Progenitor cell of endocrine pancreas (in vitro differentiated cells): ENCODE measurements around the gene ABCB1. TPM values are rescaled to one million over a fixed set of nuclear protein-coding genes. Genes with fewer than 3 reads are reported as not detected.

Experiments
- DNase-seq: peaks from one replicate; pipeline ENCODE4 v3.0.0; 2021; ENCODE audit warnings: low spot score; ENCODE audit not compliant: unreplicated experiment
- H3K27ac Mint-ChIP-seq: 2 replicates; pipeline ENCODE4 v1.8.0; 2021; ENCODE audit warnings: mild to moderate bottlenecking, moderate library complexity, mixed read lengths
- H3K27me3 Mint-ChIP-seq: 2 replicates; pipeline ENCODE4 v1.8.0; 2021; ENCODE audit warnings: mixed read lengths
- H3K36me3 Mint-ChIP-seq: 2 replicates; pipeline ENCODE4 v1.8.0; 2022; ENCODE audit warnings: mixed read lengths; ENCODE audit not compliant: insufficient read depth
- H3K4me1 Mint-ChIP-seq: 2 replicates; pipeline ENCODE4 v1.8.0; 2021; ENCODE audit warnings: low read depth, mixed read lengths
- H3K4me3 Mint-ChIP-seq: 2 replicates; pipeline ENCODE4 v1.8.0; 2021; ENCODE audit warnings: low read depth, mild to moderate bottlenecking, moderate library complexity, mixed read lengths
- H3K9me3 Mint-ChIP-seq: 2 replicates; pipeline ENCODE4 v1.8.0; 2021; ENCODE audit warnings: low read depth, mixed read lengths
- CTCF ChIP-seq: fragments of 200-600 bp; sonication (generic); IDR thresholded peaks from one replicate; pipeline ENCODE4 v1.5.0; 2021; ENCODE audit warnings: antibody characterized with exemption, mild to moderate bottlenecking; ENCODE audit not compliant: unreplicated experiment
- total RNA-seq: library from RNA; stranded (reverse); gene quantifications from 2 replicates; pipeline ENCODE4 v1.2.1, GENCODE V29; 2021

The ABCB1 gene
- total RNA-seq, 1 donor from 2014 or later, result 0.48 TPM

GRCh38 chr7:87552351-87552900, 48.3 kb downstream of the ABCB1 start:
- H3K27ac Mint-ChIP-seq, result no peak overlapping the region
- H3K27me3 Mint-ChIP-seq, result no peaks in the 10 kb centered on the region
- no peaks in the 10 kb centered on the region for H3K9me3 Mint-ChIP-seq
- H3K36me3 Mint-ChIP-seq, result no peaks in the 10 kb centered on the region
- no peak for TF ChIP-seq CTCF
- H3K4me1 Mint-ChIP-seq, result no peaks in the 10 kb centered on the region
- H3K4me3 Mint-ChIP-seq, result no peak overlapping the region
- no peak for DNase-seq

GRCh38 chr7:87548123-87548919, 52.4 kb downstream of the ABCB1 start:
- no peak overlapping the region for H3K27ac Mint-ChIP-seq
- H3K9me3 Mint-ChIP-seq, result no peaks in the 10 kb centered on the region
- H3K27me3 Mint-ChIP-seq, result no peaks in the 10 kb centered on the region
- DNase-seq, result no peak
- no peak overlapping the region for H3K4me3 Mint-ChIP-seq
- no peaks in the 10 kb centered on the region for H3K36me3 Mint-ChIP-seq
- no peaks in the 10 kb centered on the region for H3K4me1 Mint-ChIP-seq
- no peak for TF ChIP-seq CTCF

GRCh38 chr7:87545760-87546159, 54.9 kb downstream of the ABCB1 start:
- Mint-ChIP-seq H3K9me3 (no peaks in the 10 kb centered on the region), H3K27ac (no peak overlapping the region), H3K36me3 (no peaks in the 10 kb centered on the region), H3K27me3 (no peaks in the 10 kb centered on the region), H3K4me3 (no peak overlapping the region), H3K4me1 (no peaks in the 10 kb centered on the region)
- no peak for DNase-seq
- TF ChIP-seq CTCF, result no peak

GRCh38 chr7:87543623-87544022, 57.1 kb downstream of the ABCB1 start:
- TF ChIP-seq CTCF, result no peak
- Mint-ChIP-seq H3K27ac (no peak overlapping the region), H3K9me3 (no peaks in the 10 kb centered on the region), H3K4me1 (no peaks in the 10 kb centered on the region), H3K27me3 (no peaks in the 10 kb centered on the region), H3K36me3 (no peaks in the 10 kb centered on the region), H3K4me3 (no peak overlapping the region)
- no peak for DNase-seq

- H3K9me3 Mint-ChIP-seq, result no peaks in the 10 kb centered on the region
- TF ChIP-seq CTCF, result no peak
- no peaks in the 10 kb centered on the region for H3K36me3 Mint-ChIP-seq
- H3K4me3 Mint-ChIP-seq, result no peak overlapping the region
- no peak for DNase-seq
- no peaks in the 10 kb centered on the region for H3K4me1 Mint-ChIP-seq
- no peak overlapping the region for H3K27ac Mint-ChIP-seq
- H3K27me3 Mint-ChIP-seq, result no peaks in the 10 kb centered on the region
Observed at GRCh38 chr7:87541648-87542047, 59.0 kb downstream of the ABCB1 start.
